HCT116 (cell line): ENCODE data around the gene DTYMK. TPM values are rescaled to one million over a fixed set of nuclear protein-coding genes. Genes with fewer than 3 reads are reported as not detected.

ENCODE experiments used
- ATAC-seq: fragments of 200-7000 bp; cut with Tn5 transposase; 2 replicates; pipeline ENCODE4 v1.9.1; 2020; ENCODE audit warnings: mild to moderate bottlenecking, moderate library complexity
- BruUV-seq: library from RNA; stranded (reverse); fragments of 400-500 nt; replicated peaks from 2 replicates; lab custom pipeline; 2021; lab: Mats Ljungman, UMichigan
- CTCF ChIA-PET: fragments of 300-600 bp; sonication (Branson Sonifier 250); formaldehyde crosslinking; loops from one replicate; lab custom pipeline; 2021; ENCODE audit warnings: antibody characterized with exemption; lab: Charles Lee
- POLR2A ChIA-PET: fragments of 300-600, 350-600 bp; sonication (Branson Sonifier 250); formaldehyde crosslinking; loops from one replicate; lab custom pipeline; 2021; ENCODE audit warnings: antibody characterized with exemption; lab: Charles Lee
- RAD21 ChIA-PET, 2 experiments: fragments of 300-600 bp; sonication (Branson Sonifier 250); formaldehyde crosslinking; loops; one replicate each; lab custom pipeline; 2023; ENCODE audit warnings: low total read pairs in 2 of 2; ENCODE audit not compliant: uncharacterized antibody in 2 of 2, unreplicated experiment in 2 of 2, low non-redundant PET in 1 of 2; lab: Charles Lee
- DNase-seq: peaks from one replicate; pipeline ENCODE4 v3.0.0-alpha.2; 2010; ENCODE audit warnings: low read depth, low spot score
- H2AFZ ChIP-seq: fragments of 200-600 bp; shearing (Covaris generic), sonication (generic); 2 replicates; pipeline ENCODE4 v1.6.1; 2017; ENCODE audit warnings: low read depth, mixed run types, mixed read lengths, antibody characterized with exemption, low read length; ENCODE audit not compliant: poor library complexity, severe bottlenecking
- H3K27ac ChIP-seq: 2 replicates; pipeline ENCODE4 v1.5.1; 2012; ENCODE audit warnings: low read depth, low read length
- H3K27me3 ChIP-seq: fragments of 200-600 bp; sonication (generic); 2 replicates; pipeline ENCODE4 v1.6.1; 2016; ENCODE audit warnings: mixed run types, low read length, mixed read lengths; ENCODE audit not compliant: insufficient read depth
- H3K36me3 ChIP-seq, 2 experiments: fragments of 200-500 bp in 1 of 2; fragments of 200-600 bp in 1 of 2; sonication (Bioruptor generic) in 1 of 2; sonication (generic) in 1 of 2; 2 replicates each; pipeline versions ENCODE4 v1.5.1 to v1.6.1; 2014 to 2016; ENCODE audit warnings: low read length in 2 of 2, inconsistent platforms in 1 of 2, mixed read lengths in 1 of 2, mixed run types in 1 of 2; ENCODE audit not compliant: insufficient read depth in 2 of 2, control insufficient read depth in 1 of 2
- H3K4me1 ChIP-seq, 2 experiments: fragments of 200-600 bp in 1 of 2; sonication (generic) in 1 of 2; 2 replicates each; pipeline versions ENCODE4 v1.5.1 to v1.6.1; 2012 to 2017; ENCODE audit warnings: low read length in 2 of 2, inconsistent platforms in 1 of 2, mild to moderate bottlenecking in 1 of 2, mixed read lengths in 1 of 2, mixed run types in 1 of 2, moderate library complexity in 1 of 2; ENCODE audit not compliant: insufficient read depth in 2 of 2, control insufficient read depth in 1 of 2
- H3K4me2 ChIP-seq: fragments of 200-600 bp; sonication (generic); 2 replicates; pipeline ENCODE4 v1.6.1; 2017; ENCODE audit warnings: mixed run types, low read length, mixed read lengths
- H3K4me3 ChIP-seq, 2 experiments: fragments of 200-600 bp in 1 of 2; sonication (generic) in 1 of 2; replicated peaks in 1 of 2; 2 replicates each; pipeline ENCODE4 v1.5.1; 2011 to 2016; ENCODE audit warnings: low read length in 2 of 2, control low read depth in 1 of 2, low read depth in 1 of 2, mild to moderate bottlenecking in 1 of 2, mixed read lengths in 1 of 2, mixed run types in 1 of 2
- H3K79me2 ChIP-seq: fragments of 200-600 bp; sonication (generic); 2 replicates; pipeline ENCODE4 v1.6.1; 2017; ENCODE audit warnings: mild to moderate bottlenecking, mixed run types, low read length, moderate library complexity, mixed read lengths; ENCODE audit not compliant: insufficient read depth
- H3K9ac ChIP-seq: fragments of 200-600 bp; sonication (generic); 2 replicates; pipeline ENCODE4 v1.6.1; 2016; ENCODE audit warnings: low read length, mixed read lengths
- H3K9me2 ChIP-seq: fragments of 200-600 bp; sonication (generic), shearing (Covaris generic); 2 replicates; pipeline ENCODE4 v1.6.1; 2017; ENCODE audit warnings: mixed run types, mild to moderate bottlenecking, moderate library complexity; ENCODE audit not compliant: insufficient read depth
- H3K9me3 ChIP-seq, 2 experiments: fragments of 200-500 bp in 1 of 2; fragments of 200-600 bp in 1 of 2; sonication (Bioruptor generic) in 1 of 2; sonication (generic) in 1 of 2; 2 replicates each; pipeline ENCODE4 v1.6.1; 2014 to 2017; ENCODE audit warnings: low read length in 2 of 2, mixed read lengths in 2 of 2, inconsistent platforms in 1 of 2, low read depth in 1 of 2, mild to moderate bottlenecking in 1 of 2, mixed run types in 1 of 2, moderate library complexity in 1 of 2; ENCODE audit not compliant: control insufficient read depth in 1 of 2, insufficient read depth in 1 of 2
- H4K20me1 ChIP-seq: fragments of 200-600 bp; sonication (generic), shearing (Covaris generic); 2 replicates; pipeline ENCODE4 v1.6.1; 2017; ENCODE audit warnings: mixed run types, mild to moderate bottlenecking, moderate library complexity; ENCODE audit not compliant: insufficient read depth
- CBX3 ChIP-seq: IDR thresholded peaks from 2 replicates; pipeline ENCODE4 v1.6.1; 2012; ENCODE audit warnings: low read depth
- CEBPB ChIP-seq: IDR thresholded peaks from 2 replicates; pipeline ENCODE4 v1.6.1; 2012; ENCODE audit warnings: low read depth
- EZH2 ChIP-seq: fragments of 200-600 bp; sonication (generic); IDR thresholded peaks from 2 replicates; pipeline ENCODE4 v1.6.1; 2017; ENCODE audit warnings: antibody characterized with exemption, mixed run types
- FOSL1 ChIP-seq: IDR thresholded peaks from 2 replicates; pipeline ENCODE4 v1.6.1; 2012; ENCODE audit warnings: low read depth
- JUND ChIP-seq: IDR thresholded peaks from 2 replicates; pipeline ENCODE4 v1.6.1; 2012
- POLR2A ChIP-seq: IDR thresholded peaks from 2 replicates; pipeline ENCODE4 v1.7.0; 2011; ENCODE audit warnings: borderline replicate concordance; ENCODE audit not compliant: insufficient read depth, insufficient read length; ENCODE audit errors: extremely low read depth
- RAD21 ChIP-seq: IDR thresholded peaks from 2 replicates; pipeline ENCODE4 v1.6.1; 2012; ENCODE audit warnings: low read depth, mild to moderate bottlenecking
- SIN3A ChIP-seq: IDR thresholded peaks from 2 replicates; pipeline ENCODE4 v1.6.1; 2012; ENCODE audit warnings: low read depth
- TCF7L2 ChIP-seq: IDR thresholded peaks from 2 replicates; pipeline ENCODE4 v1.7.0; 2011; ENCODE audit warnings: borderline replicate concordance, inconsistent platforms; ENCODE audit not compliant: insufficient read depth, insufficient read length; ENCODE audit errors: extremely low read depth
- ZNF274 ChIP-seq: fragments of 200-500 bp; sonication (Bioruptor generic); IDR thresholded peaks from 2 replicates; pipeline ENCODE4 v1.6.1; 2014; ENCODE audit warnings: mild to moderate bottlenecking, low read depth, low read length, inconsistent platforms
- intact Hi-C: fragments of 100-400 bp; cut with micrococcal nuclease; formaldehyde crosslinking; loops from 2 replicates; pipeline ENCODE4 v1.10.0; 2022
- total RNA-seq: library from RNA; stranded (reverse); gene quantifications from one replicate; pipeline ENCODE4 v1.2.1, GENCODE V29; 2021; ENCODE audit not compliant: unreplicated experiment
- TF ChIP-seq, protein P1 (sequence below): IDR thresholded peaks from 2 replicates; pipeline ENCODE4 v1.6.1; 2012; ENCODE audit warnings: low read depth
- TF ChIP-seq, protein P2 (sequence below): IDR thresholded peaks from 2 replicates; pipeline ENCODE4 v1.6.1; 2012
- TF ChIP-seq, protein P3 (sequence below): IDR thresholded peaks from 2 replicates; pipeline ENCODE4 v1.6.1; 2012

Gene DTYMK
- total RNA-seq, 1 experiment from 2014 or later: 83.3 TPM

DNA sequence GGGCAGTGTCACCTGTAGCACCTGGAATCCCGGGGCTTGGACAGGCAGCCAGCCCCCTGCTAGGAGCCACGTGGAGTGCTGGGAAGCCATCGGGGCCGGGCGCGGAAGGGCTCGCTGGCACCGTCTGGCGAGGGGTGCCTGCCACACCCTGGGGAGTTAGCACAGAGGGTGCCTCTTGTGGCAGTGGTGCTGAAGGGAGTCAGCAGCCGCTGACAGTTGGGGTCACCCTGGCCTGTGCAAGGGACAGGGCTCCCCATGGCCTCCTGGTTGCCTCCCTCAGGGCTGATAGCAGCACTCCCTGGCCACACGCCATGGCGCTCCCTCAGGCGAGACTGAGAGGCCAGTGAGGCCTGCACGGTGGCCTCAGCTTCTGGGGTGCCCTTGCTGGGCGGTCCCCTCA, 33.9 kb upstream of the DTYMK start (continued):
- no peak for TF ChIP-seq TCF7L2

DNA sequence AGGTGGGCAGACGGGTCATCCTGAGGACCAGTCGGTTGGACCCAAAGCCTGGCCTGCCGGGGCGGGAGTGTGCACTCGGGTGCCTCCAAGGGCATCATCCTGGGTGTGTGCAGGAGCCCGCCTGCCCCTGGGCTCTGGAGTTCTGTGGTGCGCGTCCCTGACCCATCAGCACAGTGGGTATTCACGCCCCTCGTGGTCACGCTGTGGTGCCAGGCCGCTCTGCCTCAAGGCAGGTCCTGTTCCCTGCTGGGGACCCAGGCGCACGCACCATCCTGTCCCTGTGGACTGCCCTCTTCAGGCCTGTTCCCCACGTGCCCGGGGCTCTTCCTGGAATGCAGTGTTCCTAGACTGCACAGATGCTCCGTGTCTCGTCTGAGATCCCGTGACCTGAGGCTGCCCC, 33.5 kb upstream of the DTYMK start:
- ChIA-PET POLR2A (no interaction called here), CTCF (no interaction called here), RAD21 (no interaction called here)
- Histone ChIP-seq H3K4me3 (no peak overlapping the region), H3K36me3 (peaks cover 7 to 27% of the 10 kb centered on the region in 2 experiments; a peak in 2 of 4 replicates), H3K9me3 (no peaks in the 10 kb centered on the region), H3K9me2 (no peaks in the 10 kb centered on the region), H2AFZ (no peak overlapping the region), H3K79me2 (no peaks in the 10 kb centered on the region; the same call in 1 of the 2 replicates), H3K9ac (no peak overlapping the region), H3K27me3 (no peaks in the 10 kb centered on the region), H4K20me1 (peaks cover 6% of the 10 kb centered on the region; the same call in 1 of the 2 replicates), H3K4me2 (no peak overlapping the region), H3K27ac (no peak overlapping the region), H3K4me1 (no peaks in the 10 kb centered on the region)
- TF ChIP-seq CEBPB: no peak
- TF ChIP-seq RAD21: no peak
- TF ChIP-seq EZH2: no peak
- no peak for DNase-seq
- BruUV-seq: no TSS peak
- ATAC-seq: peak; percentile 26; the same call in 1 of the 2 replicates
- intact Hi-C loops: no loop called here

DNA sequence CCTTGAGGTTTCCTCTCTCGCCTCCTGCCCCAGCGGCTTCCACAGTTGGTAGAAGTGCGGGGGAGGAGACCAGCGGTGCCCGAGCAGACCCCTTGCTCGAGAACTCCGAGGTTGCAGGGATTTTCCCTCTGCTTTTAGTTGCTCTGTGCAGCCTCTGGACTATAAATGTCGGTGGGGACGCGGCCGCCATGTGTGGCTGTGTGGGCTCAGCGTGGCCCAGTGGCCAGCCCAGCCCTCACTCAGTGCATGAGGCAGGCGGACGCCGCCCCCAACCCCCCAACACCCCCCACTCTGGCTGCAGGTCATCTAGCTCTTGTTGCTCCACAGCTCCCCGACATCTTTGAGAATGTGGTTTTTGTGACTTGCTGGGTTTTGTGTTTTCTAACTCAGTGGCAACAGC, 32.5 kb upstream of the DTYMK start:
- no peak overlapping the region for H3K27ac ChIP-seq
- ATAC-seq (no peak), DNase-seq (no peak)
- no peak overlapping the region for H2AFZ ChIP-seq
- intact Hi-C loops: no loop called here
- no TSS peak for BruUV-seq
- no peaks in the 10 kb centered on the region for H3K27me3 ChIP-seq
- H3K79me2 ChIP-seq: no peaks in the 10 kb centered on the region; the same call in 1 of the 2 replicates
- H3K4me1 ChIP-seq: no peaks in the 10 kb centered on the region
- no peaks in the 10 kb centered on the region for H3K9me3 ChIP-seq
- peaks cover 6% of the 10 kb centered on the region; the same call in 1 of the 2 replicates for H4K20me1 ChIP-seq
- peaks cover 15 to 29% of the 10 kb centered on the region in 2 experiments; a peak in 3 of 4 replicates for H3K36me3 ChIP-seq
- RAD21 ChIA-PET: no interaction called here
- H3K9ac ChIP-seq: no peak overlapping the region
- H3K9me2 ChIP-seq: no peaks in the 10 kb centered on the region
- no peak overlapping the region for H3K4me2 ChIP-seq
- CTCF ChIA-PET: interaction anchor here (0.7 kb wide), 1 partner anchor 16 kb away, joined by 3 read pairs; no protein-coding TSS in a partner anchor
- POLR2A ChIA-PET: no interaction called here
- H3K4me3 ChIP-seq: no peak overlapping the region
- TF ChIP-seq, protein P1, sequence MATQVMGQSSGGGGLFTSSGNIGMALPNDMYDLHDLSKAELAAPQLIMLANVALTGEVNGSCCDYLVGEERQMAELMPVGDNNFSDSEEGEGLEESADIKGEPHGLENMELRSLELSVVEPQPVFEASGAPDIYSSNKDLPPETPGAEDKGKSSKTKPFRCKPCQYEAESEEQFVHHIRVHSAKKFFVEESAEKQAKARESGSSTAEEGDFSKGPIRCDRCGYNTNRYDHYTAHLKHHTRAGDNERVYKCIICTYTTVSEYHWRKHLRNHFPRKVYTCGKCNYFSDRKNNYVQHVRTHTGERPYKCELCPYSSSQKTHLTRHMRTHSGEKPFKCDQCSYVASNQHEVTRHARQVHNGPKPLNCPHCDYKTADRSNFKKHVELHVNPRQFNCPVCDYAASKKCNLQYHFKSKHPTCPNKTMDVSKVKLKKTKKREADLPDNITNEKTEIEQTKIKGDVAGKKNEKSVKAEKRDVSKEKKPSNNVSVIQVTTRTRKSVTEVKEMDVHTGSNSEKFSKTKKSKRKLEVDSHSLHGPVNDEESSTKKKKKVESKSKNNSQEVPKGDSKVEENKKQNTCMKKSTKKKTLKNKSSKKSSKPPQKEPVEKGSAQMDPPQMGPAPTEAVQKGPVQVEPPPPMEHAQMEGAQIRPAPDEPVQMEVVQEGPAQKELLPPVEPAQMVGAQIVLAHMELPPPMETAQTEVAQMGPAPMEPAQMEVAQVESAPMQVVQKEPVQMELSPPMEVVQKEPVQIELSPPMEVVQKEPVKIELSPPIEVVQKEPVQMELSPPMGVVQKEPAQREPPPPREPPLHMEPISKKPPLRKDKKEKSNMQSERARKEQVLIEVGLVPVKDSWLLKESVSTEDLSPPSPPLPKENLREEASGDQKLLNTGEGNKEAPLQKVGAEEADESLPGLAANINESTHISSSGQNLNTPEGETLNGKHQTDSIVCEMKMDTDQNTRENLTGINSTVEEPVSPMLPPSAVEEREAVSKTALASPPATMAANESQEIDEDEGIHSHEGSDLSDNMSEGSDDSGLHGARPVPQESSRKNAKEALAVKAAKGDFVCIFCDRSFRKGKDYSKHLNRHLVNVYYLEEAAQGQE: no peak
- TF ChIP-seq JUND (no peak), SIN3A (no peak), CBX3 (no peak), TCF7L2 (no peak), POLR2A (no peak), FOSL1 (no peak), ZNF274 (no peak), RAD21 (no peak)
- TF ChIP-seq, protein P2, sequence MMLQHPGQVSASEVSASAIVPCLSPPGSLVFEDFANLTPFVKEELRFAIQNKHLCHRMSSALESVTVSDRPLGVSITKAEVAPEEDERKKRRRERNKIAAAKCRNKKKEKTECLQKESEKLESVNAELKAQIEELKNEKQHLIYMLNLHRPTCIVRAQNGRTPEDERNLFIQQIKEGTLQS: no peak
- TF ChIP-seq, protein P3, sequence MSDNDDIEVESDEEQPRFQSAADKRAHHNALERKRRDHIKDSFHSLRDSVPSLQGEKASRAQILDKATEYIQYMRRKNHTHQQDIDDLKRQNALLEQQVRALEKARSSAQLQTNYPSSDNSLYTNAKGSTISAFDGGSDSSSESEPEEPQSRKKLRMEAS: no peak
